Naive B cell (primary cell): ENCODE measurements around the gene RPP25L. TPM values are rescaled to one million over a fixed set of nuclear protein-coding genes. Genes with fewer than 3 reads are reported as not detected.

ENCODE experiments used
- ATAC-seq, 2 donors: fragments of 150-1000 bp; cut with Tn5 transposase; 2 replicates each; pipeline ENCODE4 v1.10.0; 2021; ENCODE audit warnings: low read depth in 2 of 2, mild to moderate bottlenecking in 2 of 2, moderate library complexity in 2 of 2
- DNase-seq: peaks from one replicate; pipeline ENCODE4 v3.0.0; 2022
- H3K27ac Mint-ChIP-seq, 6 donors: one replicate each; pipeline ENCODE4 v1.8.0; 2020 to 2022; ENCODE audit warnings: mild to moderate bottlenecking in 6 of 6, mixed read lengths in 6 of 6, moderate library complexity in 5 of 6, inconsistent platforms in 2 of 6
- H3K27me3 Mint-ChIP-seq, 3 donors: one replicate each; pipeline ENCODE4 v1.8.0; 2021 to 2022; ENCODE audit warnings: mixed read lengths in 3 of 3, mild to moderate bottlenecking in 1 of 3
- H3K36me3 Mint-ChIP-seq, 2 donors: one replicate each; pipeline ENCODE4 v1.8.0; 2020 to 2022; ENCODE audit warnings: mixed read lengths in 2 of 2, inconsistent platforms in 1 of 2, mild to moderate bottlenecking in 1 of 2
- H3K4me1 Mint-ChIP-seq, 3 donors: one replicate each; pipeline ENCODE4 v1.8.0; 2020 to 2022; ENCODE audit warnings: mixed read lengths in 3 of 3, inconsistent platforms in 1 of 3, mild to moderate bottlenecking in 1 of 3, moderate library complexity in 1 of 3
- H3K4me3 Mint-ChIP-seq, 8 donors: one replicate each; pipeline ENCODE4 v1.8.0; 2020 to 2022; ENCODE audit warnings: mild to moderate bottlenecking in 8 of 8, mixed read lengths in 8 of 8, moderate library complexity in 8 of 8, inconsistent platforms in 2 of 8
- H3K9me3 Mint-ChIP-seq, 7 donors: one replicate each; pipeline ENCODE4 v1.8.0; 2020 to 2022; ENCODE audit warnings: mixed read lengths in 7 of 7, mild to moderate bottlenecking in 5 of 7, inconsistent platforms in 2 of 7, moderate library complexity in 1 of 7
- polyA plus RNA-seq, 6 donors: library from polyadenylated mRNA; unstranded; fragments of 300-500 nt; fragmentation: Illumina TruSeq; gene quantifications; one replicate each; pipeline ENCODE4 v1.2.3, GENCODE V29; 2021; ENCODE audit warnings: low read depth in 6 of 6

RPP25L gene
- polyA plus RNA-seq, 6 donors from 2014 or later = 25.1 to 50.6 (median 43.7) TPM

DNA sequence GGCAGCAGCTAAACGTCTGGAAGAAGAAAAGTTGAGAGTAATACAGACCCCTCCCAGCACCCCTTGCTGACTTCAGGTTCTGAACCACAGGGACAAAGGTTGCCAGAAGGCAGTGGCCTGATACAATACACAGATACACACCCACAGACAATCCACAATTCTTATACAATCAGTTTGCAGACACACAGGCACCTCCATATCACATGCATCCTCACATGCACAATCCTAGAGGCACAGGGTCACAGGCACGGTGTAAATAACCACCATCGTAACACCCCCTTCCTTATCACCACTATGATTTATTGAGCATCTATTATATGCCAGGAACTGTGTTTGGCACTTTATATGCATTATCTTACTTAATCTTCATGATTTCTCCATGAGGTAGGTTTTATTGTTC lies 30.6 kb downstream of the RPP25L start:
- Mint-ChIP-seq H3K36me3 (no peaks in the 10 kb centered on the region), H3K9me3 (no peaks in the 10 kb centered on the region), H3K27ac (no peak overlapping the region), H3K4me1 (peaks cover 13 to 16% (median 16%) of the 10 kb centered on the region in 3 donors), H3K27me3 (peaks cover 65 to 95% (median 94%) of the 10 kb centered on the region in 3 donors), H3K4me3 (no peak overlapping the region)
- ATAC-seq (no peak), DNase-seq (no peak)

DNA sequence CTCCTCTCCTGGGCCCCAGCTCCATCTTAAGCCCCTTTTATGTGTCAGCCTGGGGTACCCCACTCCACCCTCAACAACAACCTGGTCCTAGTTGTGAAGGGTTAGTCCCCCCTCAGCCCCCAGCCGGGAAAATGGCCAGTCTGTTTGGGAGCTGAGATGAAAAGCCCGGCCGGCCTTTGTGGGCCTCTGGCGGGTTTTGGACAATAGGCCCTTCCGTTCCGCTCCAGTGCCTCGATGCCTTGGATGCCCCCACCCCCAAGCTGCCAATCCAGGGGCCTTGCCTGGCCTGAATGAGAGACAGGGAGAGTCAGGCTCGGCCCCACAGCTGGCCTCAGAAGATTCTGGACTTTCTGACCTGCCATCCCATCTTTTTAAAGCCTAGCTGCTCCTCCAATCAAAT lies 31.5 kb downstream of the RPP25L start:
- no peak overlapping the region for H3K4me3 Mint-ChIP-seq
- peaks cover 8 to 18% (median 9%) of the 10 kb centered on the region in 3 donors for H3K4me1 Mint-ChIP-seq
- H3K27me3 Mint-ChIP-seq = peaks cover 63 to 95% (median 93%) of the 10 kb centered on the region in 3 donors
- DNase-seq = no peak
- ATAC-seq = no peak
- H3K9me3 Mint-ChIP-seq = no peaks in the 10 kb centered on the region
- H3K27ac Mint-ChIP-seq = no peak overlapping the region
- H3K36me3 Mint-ChIP-seq = no peaks in the 10 kb centered on the region

DNA sequence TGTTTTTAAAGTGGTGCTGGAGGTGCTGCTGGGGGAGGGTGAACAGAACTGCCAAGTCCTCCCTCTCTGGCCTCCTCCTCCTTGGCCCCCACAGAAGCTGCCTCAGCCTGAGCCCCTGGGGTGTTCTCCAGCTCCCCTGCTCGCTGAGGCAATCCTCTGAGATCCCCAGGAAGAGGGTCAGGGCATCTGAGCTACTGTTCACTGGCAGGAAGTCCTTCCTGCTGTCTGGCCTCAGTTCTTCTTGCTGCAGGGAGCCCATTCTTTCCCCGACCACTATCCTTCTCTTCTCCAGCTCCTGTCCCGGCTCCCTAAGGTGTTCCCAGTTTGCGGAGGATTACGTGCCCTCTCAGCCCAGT lies 32.1 kb downstream of the RPP25L start:
- H3K4me1 Mint-ChIP-seq = peaks cover 8 to 18% (median 8%) of the 10 kb centered on the region in 3 donors
- no peaks in the 10 kb centered on the region for H3K9me3 Mint-ChIP-seq
- peak overlapping the region in 1 of 6 donors; percentile 72 for H3K27ac Mint-ChIP-seq
- H3K27me3 Mint-ChIP-seq = peaks cover 63 to 95% (median 93%) of the 10 kb centered on the region in 3 donors
- no peak for ATAC-seq
- no peak overlapping the region for H3K4me3 Mint-ChIP-seq
- DNase-seq = no peak
- no peaks in the 10 kb centered on the region for H3K36me3 Mint-ChIP-seq

DNA sequence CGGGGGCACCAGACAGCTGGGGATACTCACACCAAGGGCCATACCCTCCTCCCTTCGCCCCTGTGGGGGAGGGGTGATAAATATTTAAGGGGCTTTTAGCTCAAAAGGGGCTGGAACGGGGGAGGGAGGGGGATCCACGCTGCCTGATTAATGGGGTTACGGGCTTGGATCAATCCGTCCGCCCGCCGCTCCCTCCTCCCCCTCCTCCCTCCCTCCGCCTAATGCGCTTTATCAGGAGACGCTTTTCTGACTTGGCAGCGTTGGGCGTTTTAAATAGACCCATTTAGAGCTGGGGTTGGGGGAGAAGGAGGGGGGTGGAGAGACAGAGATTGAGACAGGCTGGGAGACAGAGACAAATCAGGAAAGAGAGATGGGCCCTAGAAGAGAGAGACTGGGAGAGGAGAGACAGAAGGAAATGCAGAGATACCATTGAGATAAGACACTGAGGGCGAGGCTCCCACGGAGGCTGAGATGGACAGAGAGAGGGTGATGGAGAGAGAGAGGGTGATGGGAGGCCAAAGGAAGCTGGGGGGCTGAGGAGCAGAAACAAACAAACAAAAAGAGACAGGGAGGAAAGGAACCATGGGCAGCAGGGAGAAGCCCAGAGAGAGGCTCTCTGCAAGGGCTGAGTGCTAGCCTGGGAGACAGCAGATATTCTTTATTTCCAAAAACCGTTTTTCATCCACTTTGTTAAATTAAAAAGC lies 32.6 kb downstream of the RPP25L start:
- peaks cover 61 to 95% (median 93%) of the 10 kb centered on the region in 3 donors for H3K27me3 Mint-ChIP-seq
- no peaks in the 10 kb centered on the region for H3K36me3 Mint-ChIP-seq
- no peak overlapping the region for H3K27ac Mint-ChIP-seq
- H3K4me1 Mint-ChIP-seq = peaks cover 8 to 18% (median 8%) of the 10 kb centered on the region in 3 donors
- peak overlapping the region in 2 of 8 donors; percentile 14 to 43 for H3K4me3 Mint-ChIP-seq
- H3K9me3 Mint-ChIP-seq = no peaks in the 10 kb centered on the region
- ATAC-seq (no peak), DNase-seq (no peak)

DNA sequence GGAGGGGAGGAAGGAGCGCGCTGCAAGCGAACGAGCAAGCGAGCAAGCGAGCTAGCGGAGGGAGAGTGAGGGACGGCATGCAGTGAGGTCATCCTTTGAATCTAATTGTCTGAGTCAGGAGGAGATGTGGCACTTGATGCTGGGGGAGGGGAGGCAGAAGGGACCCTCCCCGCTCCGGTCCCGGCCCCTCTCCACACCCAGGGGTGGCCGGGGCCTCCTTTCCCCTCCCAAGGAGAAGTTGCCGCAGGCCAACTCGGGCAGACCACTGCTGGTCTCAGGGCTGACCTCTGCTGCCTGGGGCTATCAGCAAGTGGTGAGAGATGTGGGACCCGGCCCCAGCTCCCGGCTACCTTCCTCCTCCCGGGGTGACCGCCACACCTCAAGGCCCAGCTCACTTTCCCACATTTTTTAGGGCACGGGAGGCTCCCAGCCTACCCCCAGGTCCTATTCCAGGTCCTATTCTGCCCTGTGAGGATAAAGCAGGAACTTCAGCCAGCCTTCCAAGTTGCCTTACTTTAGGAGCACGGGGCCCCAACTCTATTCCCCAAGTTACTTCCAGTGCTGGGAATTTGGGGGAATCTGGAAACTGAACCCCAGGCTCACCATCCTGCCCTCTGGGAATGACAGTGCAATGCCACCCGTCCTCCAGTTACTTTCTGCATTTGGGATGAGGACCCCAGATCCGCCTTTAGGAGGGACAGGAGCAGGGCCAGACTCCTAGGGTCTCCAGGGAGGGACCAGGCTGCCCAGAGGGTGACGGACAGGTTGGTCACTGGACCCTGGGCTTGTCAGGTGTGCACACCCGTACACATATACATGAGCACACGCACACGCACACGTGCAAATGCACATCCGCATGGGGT lies 33.4 kb downstream of the RPP25L start:
- Mint-ChIP-seq H3K27me3 (peaks cover 58 to 95% (median 93%) of the 10 kb centered on the region in 3 donors), H3K9me3 (no peaks in the 10 kb centered on the region), H3K4me1 (peaks cover 8 to 18% (median 8%) of the 10 kb centered on the region in 3 donors), H3K27ac (no peak overlapping the region), H3K4me3 (peak overlapping the region in 5 of 8 donors; percentile 30 to 53 (median 43)), H3K36me3 (no peaks in the 10 kb centered on the region)
- ATAC-seq (peak in 1 of 2 donors; percentile 37), DNase-seq (no peak)

DNA sequence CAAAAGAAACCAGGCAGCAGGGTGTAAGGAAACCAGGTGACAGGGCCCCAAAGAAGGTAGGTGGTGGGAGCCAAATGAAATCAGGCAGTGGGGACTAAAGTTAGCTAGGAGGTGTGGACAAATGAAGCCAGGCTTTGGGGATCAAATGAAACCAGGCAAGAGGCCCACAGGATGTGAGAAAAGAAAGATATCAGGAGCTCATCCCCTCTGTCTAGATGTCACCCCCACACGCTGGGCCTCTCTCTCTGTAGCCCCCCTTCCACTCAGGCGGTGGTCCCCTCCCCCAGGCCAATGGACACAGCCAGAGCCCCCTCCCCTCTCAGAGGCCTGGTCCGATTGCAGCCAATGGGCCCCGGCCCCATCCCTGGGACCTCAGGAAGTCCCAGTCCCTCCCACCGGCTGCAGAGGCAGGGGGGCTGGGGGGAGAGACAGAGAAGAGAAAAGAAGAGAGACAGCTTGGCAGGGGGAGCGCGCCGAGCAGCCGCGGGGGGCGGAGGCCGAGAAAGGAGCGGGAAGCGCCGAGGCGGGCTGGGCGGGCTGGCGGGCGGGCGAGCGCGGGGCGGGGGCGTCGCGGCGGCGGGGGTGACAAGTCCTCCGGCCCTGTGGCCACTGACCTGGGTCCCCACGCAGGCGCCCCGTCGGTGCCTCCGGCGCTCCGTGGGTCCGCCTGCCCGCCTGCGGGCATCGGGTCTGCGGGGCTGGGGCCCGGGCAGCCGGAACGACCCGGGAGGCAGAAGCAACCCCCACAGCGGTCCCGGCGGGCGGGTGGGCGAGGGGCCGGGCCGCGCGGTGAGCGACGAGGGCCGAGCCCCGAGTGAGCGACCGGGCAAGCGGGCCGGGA lies 34.3 kb downstream of the RPP25L start:
- DNase-seq (no peak), ATAC-seq (peak in 1 of 2 donors; percentile 36)
- peaks cover 52 to 90% (median 89%) of the 10 kb centered on the region in 3 donors for H3K27me3 Mint-ChIP-seq
- H3K4me3 Mint-ChIP-seq = peak overlapping the region in 6 of 8 donors; percentile 61 to 76 (median 73)
- peaks cover 8 to 18% (median 8%) of the 10 kb centered on the region in 3 donors for H3K4me1 Mint-ChIP-seq
- no peaks in the 10 kb centered on the region for H3K9me3 Mint-ChIP-seq
- H3K36me3 Mint-ChIP-seq = no peaks in the 10 kb centered on the region
- H3K27ac Mint-ChIP-seq = no peak overlapping the region

DNA sequence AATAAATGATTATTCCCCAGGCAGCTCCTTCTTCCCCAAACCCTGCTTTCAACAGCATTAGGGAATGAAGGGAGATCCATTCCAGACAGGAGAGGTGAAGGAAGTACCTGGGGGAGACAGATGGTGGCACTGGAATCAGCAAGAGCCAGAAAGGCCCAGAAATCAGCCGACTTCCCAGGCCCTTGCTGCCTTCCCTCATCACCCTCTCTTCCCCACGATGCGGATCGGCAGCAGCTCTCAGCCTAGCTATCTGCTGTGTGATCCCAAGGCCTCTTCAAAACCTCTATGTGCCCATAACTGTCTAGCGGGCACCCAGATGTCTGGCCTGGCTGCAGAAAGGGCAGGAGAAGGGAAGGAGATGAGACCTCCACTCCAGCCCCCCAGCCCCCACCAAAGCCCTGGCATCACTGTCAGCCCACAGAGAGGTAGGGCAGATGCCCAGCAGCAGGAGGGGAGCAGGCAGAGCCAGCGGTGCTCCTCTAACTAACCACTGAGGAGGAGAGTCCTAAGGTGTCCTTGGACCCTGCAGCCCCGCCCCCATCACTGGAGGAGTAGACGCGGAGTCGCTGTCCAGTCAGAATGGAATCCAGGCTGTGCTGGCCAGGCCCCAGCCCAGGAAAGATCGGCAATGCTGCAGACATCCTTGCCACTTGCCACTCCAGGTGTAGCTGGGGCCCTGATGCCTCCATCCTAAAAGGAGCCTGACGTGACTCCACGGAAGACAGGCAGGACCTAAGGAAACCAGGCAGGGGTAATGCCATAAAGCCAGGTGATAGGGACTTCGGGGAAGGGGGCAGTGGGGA lies 35.1 kb downstream of the RPP25L start:
- Mint-ChIP-seq H3K4me3 (peak overlapping the region in 4 of 8 donors; percentile 57 to 73 (median 67)), H3K9me3 (no peaks in the 10 kb centered on the region), H3K36me3 (no peaks in the 10 kb centered on the region), H3K4me1 (peaks cover 8 to 18% (median 10%) of the 10 kb centered on the region in 3 donors), H3K27ac (no peak overlapping the region), H3K27me3 (peaks cover 48 to 86% (median 84%) of the 10 kb centered on the region in 3 donors)
- DNase-seq = no peak
- no peak for ATAC-seq

DNA sequence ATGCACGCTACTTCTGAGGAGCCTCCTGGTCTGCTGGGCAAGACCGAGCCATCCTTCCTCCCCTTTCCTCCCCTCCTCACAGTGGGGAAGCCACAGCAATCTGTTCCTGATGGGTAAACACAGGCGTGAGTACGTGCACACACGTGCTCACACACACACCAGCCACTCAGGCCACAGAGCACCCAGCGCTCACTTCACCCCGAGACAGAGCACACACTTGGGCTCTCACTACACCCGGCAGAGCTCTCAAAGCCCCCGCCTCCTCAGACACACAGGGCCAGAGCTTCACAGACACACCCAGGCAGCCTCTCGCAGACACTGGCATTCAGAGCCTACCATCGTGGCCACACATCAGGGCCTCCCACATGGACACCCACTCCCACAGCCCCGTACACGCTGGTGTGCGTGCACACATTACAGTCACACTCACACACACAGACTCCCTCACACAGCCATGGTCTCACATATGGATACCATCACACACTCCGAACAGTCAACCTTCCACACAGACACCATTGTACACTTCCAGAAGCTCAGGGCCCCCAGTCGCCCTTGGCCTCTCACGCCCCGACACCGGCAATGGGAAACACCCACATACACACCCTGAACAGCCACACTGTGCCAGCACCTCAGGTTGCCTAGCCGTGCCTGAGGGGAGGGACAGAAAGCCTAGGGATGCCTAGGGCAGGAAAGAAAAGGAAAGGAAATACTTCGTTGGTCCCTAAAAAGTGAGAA lies 35.9 kb downstream of the RPP25L start:
- ATAC-seq (no peak), DNase-seq (no peak)
- H3K27ac Mint-ChIP-seq = peak overlapping the region in 2 of 6 donors; percentile 1 to 37
- H3K36me3 Mint-ChIP-seq = no peaks in the 10 kb centered on the region
- H3K4me3 Mint-ChIP-seq = peak overlapping the region in 1 of 8 donors; percentile 50
- H3K9me3 Mint-ChIP-seq = no peaks in the 10 kb centered on the region
- H3K4me1 Mint-ChIP-seq = peaks cover 8 to 18% (median 15%) of the 10 kb centered on the region in 3 donors
- H3K27me3 Mint-ChIP-seq = peaks cover 40 to 86% (median 84%) of the 10 kb centered on the region in 3 donors

DNA sequence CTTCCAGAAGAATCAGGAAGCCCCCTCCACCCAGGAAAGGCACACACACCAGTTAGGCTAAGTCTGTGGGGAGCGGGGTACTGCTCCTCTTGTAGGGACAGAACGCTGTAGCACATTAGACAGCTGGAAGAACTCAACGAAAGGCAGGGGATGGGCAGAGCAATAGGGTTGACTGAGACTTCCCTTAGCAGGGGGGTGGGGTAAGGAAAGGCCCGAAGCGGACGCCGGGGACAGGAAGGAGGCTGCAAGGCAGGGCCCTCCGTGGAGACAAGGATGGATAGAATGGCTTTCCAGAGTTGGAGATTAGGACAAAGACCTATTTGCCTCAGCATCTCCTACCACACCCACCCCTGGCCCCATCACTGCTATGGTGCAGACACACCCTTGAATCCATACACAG lies 36.7 kb downstream of the RPP25L start:
- ATAC-seq (no peak), DNase-seq (no peak)
- peaks cover 8 to 18% (median 15%) of the 10 kb centered on the region in 3 donors for H3K4me1 Mint-ChIP-seq
- H3K36me3 Mint-ChIP-seq = no peaks in the 10 kb centered on the region
- H3K4me3 Mint-ChIP-seq = no peak overlapping the region
- H3K27me3 Mint-ChIP-seq = peaks cover 33 to 86% (median 84%) of the 10 kb centered on the region in 3 donors
- H3K27ac Mint-ChIP-seq = peak overlapping the region in 1 of 6 donors; percentile 65
- no peaks in the 10 kb centered on the region for H3K9me3 Mint-ChIP-seq

DNA sequence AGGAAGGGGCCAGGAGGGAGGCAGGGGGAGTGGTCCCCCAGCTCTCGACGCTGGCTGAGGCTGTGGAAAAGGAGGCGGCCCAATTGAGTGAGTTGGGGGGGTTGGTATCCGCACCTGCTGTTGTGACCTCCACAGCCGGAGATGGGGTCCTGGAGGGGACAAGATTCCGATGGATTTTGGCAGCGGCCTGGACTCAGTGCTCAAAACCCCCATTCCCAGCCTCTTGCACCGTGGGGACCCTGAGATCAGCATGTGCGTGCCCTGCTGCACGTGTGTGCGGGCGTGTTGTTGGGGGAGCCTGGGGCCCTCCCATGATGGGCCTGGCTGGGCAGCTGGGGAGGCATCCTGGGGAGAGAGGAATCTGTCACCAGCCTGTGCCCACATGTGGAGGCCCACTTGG lies 37.3 kb downstream of the RPP25L start:
- DNase-seq (no peak), ATAC-seq (no peak)
- Mint-ChIP-seq H3K27me3 (peaks cover 26 to 86% (median 84%) of the 10 kb centered on the region in 3 donors), H3K4me1 (peaks cover 8 to 18% (median 15%) of the 10 kb centered on the region in 3 donors), H3K27ac (no peak overlapping the region), H3K9me3 (no peaks in the 10 kb centered on the region), H3K4me3 (no peak overlapping the region), H3K36me3 (no peaks in the 10 kb centered on the region)

DNA sequence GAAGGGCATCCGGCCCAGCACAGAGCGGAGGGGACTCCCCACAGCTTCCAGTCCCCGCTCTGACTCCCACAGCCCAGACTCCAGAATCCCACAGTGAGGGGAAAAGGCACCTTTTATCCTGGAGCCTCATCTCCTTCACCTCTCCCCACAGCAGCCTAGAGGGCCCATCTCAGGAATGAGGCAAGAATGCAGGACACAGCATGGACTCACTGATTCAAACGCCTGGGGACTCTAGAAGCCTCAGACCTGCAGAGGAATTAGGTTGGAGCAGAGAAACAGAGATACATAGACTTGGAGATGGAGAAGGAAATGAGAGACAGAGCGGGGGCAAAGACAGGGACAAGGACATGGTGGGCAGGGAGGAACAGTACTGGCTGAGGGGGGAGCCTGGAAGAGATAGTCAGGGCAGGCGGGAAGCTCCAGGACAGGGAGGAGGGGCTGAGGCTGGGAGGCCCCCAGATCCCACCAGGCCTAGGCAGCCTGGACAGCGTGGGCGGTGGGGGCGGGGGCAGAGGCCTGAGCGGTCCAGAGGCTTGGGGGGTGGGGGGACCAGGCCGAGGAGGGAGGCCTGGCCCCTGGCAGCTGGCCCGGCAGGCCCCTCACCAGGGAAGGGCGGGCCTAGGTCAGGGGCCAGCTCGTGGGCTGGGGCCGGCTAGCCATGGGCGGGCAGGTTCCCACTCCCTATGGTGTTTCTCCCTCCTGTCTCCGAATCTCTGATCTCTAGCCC lies 38.1 kb downstream of the RPP25L start:
- Mint-ChIP-seq H3K36me3 (no peaks in the 10 kb centered on the region), H3K9me3 (no peaks in the 10 kb centered on the region), H3K4me3 (no peak overlapping the region), H3K4me1 (peaks cover 8 to 16% (median 15%) of the 10 kb centered on the region in 3 donors), H3K27ac (no peak overlapping the region), H3K27me3 (peaks cover 21 to 80% (median 80%) of the 10 kb centered on the region in 3 donors)
- ATAC-seq = no peak
- no peak for DNase-seq
